Posterior cingulate gyrus (tissue), 11 donors: ENCODE measurements around the gene TGFBR3.
"Not testable (repeated sequence)": the region's sequence is repeated elsewhere in the genome, so short reads cannot be mapped to it uniquely, and the experiment has no call there.

Experiments
- DNase-seq, 10 donors: peaks; one replicate each; pipeline versions ENCODE4 v3.0.0 to v3.0.0-alpha.2; 2020 to 2021; ENCODE audit warnings: mixed read lengths in 3 of 10
- intact Hi-C: fragments of 100-400 bp; cut with DNase I; formaldehyde crosslinking; loops from one replicate; pipeline ENCODE4 v1.15.1; 2023

Gene TGFBR3

DNA sequence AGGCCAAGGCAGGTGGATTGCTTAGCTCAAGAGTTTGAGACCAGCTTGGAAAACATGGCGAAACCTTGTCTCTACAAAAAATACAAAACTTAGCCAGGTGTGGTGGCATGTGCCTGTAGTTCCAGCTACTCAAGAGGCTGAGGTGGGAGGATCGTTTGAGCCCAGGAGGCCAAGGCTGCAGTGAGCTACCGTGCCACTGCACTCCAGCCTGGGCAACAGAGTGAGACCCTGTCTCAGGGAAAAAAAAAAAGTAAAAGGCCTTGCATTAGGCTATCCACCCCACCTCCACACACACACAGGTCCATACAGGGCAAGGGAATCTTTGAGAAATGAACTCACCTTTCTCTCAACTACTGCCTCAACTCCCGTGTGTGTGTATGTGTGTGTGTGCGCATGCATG is 33.9 kb downstream of the TGFBR3 start:
- intact Hi-C loops, DNase-seq: not testable (repeated sequence)

- DNase-seq, result peak in 9 of 10 donors; percentile 9 to 90 (median 58)
- intact Hi-C loops, result no loop called here
Measured at GRCh38 chr1:91851130-91852010, 34.6 kb downstream of the TGFBR3 start.

- DNase-seq, result no peak
- intact Hi-C loops, result no loop called here
Measured at GRCh38 chr1:91850708-91851107, 35.2 kb downstream of the TGFBR3 start.

GRCh38 chr1:91847851-91848250 is 38.1 kb downstream of the TGFBR3 start:
- no peak for DNase-seq
- intact Hi-C loops, result no loop called here

- intact Hi-C loops, result no loop called here
- DNase-seq, result no peak
Measured at GRCh38 chr1:91846639-91847013, 39.3 kb downstream of the TGFBR3 start.

DNA sequence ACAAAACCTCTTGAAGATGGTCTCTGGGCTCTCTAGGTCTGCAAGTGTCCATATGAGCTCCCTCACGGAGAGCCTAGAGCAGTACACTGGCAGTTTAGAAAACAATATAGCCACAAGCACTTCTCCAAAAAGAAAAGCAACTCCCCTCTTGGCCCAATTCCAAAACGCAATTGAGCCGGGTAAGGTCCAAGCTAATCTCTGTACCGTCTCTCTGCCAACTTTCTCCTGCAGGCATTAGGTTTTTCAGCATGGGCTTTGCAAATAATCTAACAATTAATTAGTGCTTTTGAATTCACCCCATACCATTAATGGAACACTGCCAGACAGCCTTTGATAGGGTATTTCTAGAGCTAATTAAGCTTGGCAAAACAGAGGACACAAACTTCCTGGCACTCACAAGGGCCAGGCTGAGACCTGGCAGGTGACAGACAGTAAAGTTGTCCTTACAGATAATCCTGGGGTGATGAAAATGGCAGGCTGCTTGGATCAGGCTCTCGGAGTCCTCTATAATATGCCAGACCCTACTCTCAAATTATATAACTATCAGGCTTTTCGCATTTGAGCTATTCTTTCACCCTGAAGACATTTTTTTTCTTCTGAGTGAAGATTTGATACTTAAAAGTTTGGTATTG is 39.8 kb downstream of the TGFBR3 start:
- intact Hi-C loops, result no loop called here
- DNase-seq, result no peak

- intact Hi-C loops, result no loop called here
Measured at GRCh38 chr1:91844862-91845528, 41.0 kb downstream of the TGFBR3 start.

DNA sequence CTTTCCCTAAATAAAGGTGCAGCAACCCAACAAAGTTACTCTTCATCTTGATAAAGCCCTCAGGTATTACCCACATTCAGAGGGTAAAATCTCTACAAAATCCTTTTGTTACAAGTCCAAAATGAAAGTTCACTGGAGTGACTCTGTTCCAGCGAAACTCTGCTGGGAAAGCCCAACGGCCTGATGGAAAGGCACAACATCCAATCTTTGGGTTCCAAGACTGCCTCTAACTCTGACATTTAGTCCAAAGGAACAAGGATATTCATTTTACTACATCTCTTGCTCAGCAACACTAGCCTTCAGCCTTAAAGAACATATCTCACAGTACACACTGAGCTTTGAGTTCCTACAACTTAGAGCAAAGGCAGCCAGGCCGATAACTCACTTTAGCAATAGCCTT is 42.1 kb downstream of the TGFBR3 start:
- intact Hi-C loops, result no loop called here
- DNase-seq, result no peak

More at GRCh38 chr1:91844862-91845528, 41.0 kb downstream of the TGFBR3 start:
- no peak for DNase-seq

DNA sequence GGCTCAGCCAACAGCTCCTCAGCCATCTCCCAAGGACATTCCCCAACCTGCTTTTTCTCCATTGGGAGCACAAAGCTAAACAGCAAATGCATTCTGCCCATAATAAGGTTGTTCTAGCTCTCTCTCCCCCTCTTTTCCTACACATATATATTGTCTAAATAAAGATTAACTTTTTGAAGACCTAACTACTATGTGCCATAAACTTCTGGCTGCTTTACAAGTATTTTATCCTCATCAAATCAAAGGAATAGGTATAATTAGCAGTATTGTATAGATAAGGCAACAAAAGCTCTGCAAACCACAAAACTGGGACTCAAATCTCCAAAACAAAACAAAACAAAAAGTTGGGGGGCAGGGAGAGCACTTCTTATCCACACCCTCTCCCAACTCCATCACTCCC is 43.4 kb downstream of the TGFBR3 start:
- intact Hi-C loops, result no loop called here
- DNase-seq, result no peak

DNA sequence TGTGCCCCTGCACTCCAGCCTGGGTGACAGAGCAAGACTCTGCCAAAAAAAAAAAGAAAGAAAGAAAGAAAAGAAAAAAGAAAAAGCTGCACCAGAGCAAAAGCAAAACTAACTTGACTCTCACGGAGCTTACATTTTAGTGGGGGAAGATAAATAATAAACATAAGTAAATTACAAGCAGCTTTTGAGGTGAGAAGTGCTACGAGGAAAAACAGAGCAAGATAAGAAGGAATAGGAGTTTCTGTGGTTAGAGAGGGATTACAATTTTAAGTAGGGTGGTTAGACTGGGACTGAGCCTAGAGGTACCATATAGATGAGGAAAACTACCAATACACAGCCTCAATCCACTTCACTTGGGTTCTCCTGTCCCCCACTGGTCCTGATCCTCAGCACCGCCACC is 43.9 kb downstream of the TGFBR3 start:
- intact Hi-C loops, result no loop called here
- no peak for DNase-seq

- intact Hi-C loops, DNase-seq: not testable (repeated sequence)
Measured at GRCh38 chr1:91840276-91840675, 45.7 kb downstream of the TGFBR3 start.

DNA sequence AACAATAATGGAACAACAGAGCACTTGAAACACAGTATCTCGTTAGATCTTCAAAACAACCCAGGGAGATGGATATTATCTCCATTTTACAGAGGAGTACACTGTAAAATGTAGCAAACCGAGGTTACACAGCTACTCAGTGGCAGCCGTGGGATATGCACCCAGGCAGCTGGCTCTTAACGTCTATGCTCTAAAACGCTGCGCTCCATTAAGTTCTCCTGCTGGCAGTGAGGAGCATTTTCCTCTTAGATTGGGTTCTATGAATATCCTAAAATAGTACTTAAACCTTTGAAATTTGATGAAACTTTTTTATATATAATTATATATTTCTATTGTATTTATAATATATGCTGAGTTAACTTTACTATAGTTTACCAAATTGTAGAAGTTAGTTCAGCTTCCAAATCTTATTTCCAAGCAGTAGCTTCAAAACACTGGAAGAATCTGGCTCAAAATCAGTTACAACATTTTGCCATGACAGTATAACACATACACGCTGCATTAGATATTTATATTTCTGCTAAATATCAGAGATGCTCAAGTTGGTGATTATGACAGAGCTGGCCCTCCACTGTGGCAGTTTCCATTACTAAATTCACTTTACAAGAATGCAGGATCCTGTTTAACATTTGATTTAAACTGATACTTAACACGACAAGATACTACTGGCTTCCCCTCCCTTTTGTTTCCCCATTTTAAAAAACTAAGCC is 49.5 kb downstream of the TGFBR3 start:
- intact Hi-C loops, result no loop called here
- no peak for DNase-seq

- no peak for DNase-seq
- intact Hi-C loops, result no loop called here
Measured at GRCh38 chr1:91835087-91835521, 50.8 kb downstream of the TGFBR3 start.

GRCh38 chr1:91834549-91834948 is 51.4 kb downstream of the TGFBR3 start:
- intact Hi-C loops, DNase-seq: not testable (repeated sequence)

DNA sequence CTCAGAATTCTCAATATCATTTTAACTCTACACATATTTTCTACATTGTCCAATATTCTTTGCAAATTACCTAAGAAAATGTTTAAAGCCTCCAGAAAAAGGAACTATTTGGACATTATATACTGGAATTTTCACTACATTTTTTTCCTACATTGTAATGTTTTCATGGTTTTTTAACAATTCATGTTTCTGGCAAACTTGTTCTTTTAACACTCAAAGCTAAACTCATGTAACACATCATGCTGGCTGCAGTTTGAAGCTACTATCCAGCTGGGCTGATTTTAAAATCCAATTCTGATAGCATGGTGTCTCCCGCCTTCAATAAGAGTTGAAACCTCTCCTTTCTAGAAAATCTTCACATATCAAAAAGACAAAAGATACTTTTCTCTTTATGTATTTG is 52.0 kb downstream of the TGFBR3 start:
- intact Hi-C loops, result no loop called here

GRCh38 chr1:91831132-91831930 is 54.6 kb downstream of the TGFBR3 start:
- no peak for DNase-seq
- intact Hi-C loops, result no loop called here

More for the DNA sequence above, 52.0 kb downstream of the TGFBR3 start:
- DNase-seq, result no peak

DNA sequence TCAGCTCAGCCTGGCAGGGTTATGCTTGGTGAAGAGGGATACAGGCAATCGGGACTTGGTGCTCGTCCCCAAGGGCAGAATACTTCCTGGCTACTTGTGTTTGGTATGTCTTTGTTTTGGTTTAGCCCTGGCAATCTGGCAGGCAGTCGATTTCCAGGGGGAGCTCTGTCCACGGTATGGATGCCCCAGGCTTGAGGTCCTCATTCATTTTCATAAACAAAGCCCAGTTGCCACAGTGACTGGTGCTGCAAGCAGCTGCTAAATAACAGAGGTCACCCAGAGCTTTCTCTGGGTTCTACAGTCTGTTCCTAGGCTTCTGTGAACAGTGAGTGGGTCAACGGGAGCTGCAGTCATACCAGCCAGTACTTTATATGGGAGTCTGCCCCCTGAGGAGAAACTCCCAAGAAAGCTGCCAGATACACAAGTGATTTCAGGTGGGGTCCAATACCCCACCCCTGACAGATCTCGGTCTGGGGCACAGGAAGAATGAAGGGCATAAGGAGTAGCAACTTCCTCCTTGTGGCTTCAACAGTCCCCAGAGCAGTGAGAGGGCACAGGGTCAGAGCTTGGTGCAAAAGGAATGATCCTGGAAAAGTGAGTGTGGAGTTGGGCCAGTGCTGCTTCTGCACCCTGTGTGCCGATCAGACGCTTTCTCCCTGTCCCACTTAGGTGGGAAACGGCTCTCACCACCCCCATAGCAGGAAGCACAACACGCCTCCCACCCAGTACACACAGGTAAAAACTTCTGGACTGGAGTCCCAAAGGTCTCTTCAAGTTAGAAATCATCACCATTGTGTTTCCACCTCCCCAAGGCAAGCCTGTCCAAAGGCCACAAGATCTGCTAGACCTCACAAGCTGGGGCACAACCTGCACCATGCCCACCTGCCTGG is 55.5 kb downstream of the TGFBR3 start:
- peak in 4 of 10 donors; percentile 24 to 33 (median 26) for DNase-seq
- intact Hi-C loops, result no loop called here

- no peak for DNase-seq
- intact Hi-C loops, result no loop called here
Measured at GRCh38 chr1:91829293-91830153, 56.4 kb downstream of the TGFBR3 start.
